GM13976 (cell line): ENCODE results near the gene SC5D.
A peak's percentile ranks its signal among the peaks of the same experiment; 100 is the strongest.

Experiments
- DNase-seq: peaks from one replicate; pipeline ENCODE4 v3.0.0; 2012; ENCODE audit warnings: low spot score
- CTCF ChIP-seq: IDR thresholded peaks from 2 replicates; pipeline ENCODE4 v1.5.1; 2012; ENCODE audit warnings: borderline replicate concordance, mild to moderate bottlenecking; ENCODE audit not compliant: insufficient read depth; ENCODE audit errors: extremely low read depth, missing control alignments, control extremely low read depth
- in situ Hi-C: fragments of 300-500 bp; cut with MboI; formaldehyde crosslinking; loops from one replicate; pipeline ENCODE4 v1.12.0; 2022; ENCODE audit warnings: low sequenced_read_pairs, mixed read lengths, inconsistent platforms; ENCODE audit not compliant: unreplicated experiment

SC5D gene

GRCh38 chr11:121282886-121283502 is 9.6 kb upstream of the SC5D start:
- in situ Hi-C loops = no loop called here
- peak; percentile 25 for DNase-seq
- no peak for TF ChIP-seq CTCF

GRCh38 chr11:121291319-121291718 is 1.3 kb upstream of the SC5D start:
- in situ Hi-C loops = no loop called here
- DNase-seq = no peak
- no peak for TF ChIP-seq CTCF

GRCh38 chr11:121291896-121292494 is 576 bp upstream of the SC5D start:
- no peak for DNase-seq
- in situ Hi-C loops = no loop called here
- TF ChIP-seq CTCF = no peak

GRCh38 chr11:121293288-121293594 is 670 bp downstream of the SC5D start:
- TF ChIP-seq CTCF = no peak
- in situ Hi-C loops = no loop called here
- DNase-seq = no peak

- TF ChIP-seq CTCF = no peak
- in situ Hi-C loops = no loop called here
- no peak for DNase-seq
Measured at GRCh38 chr11:121295246-121296029, 2.9 kb downstream of the SC5D start.

- no peak for DNase-seq
- in situ Hi-C loops = no loop called here
- TF ChIP-seq CTCF = no peak
Measured at GRCh38 chr11:121297872-121298271, 5.3 kb downstream of the SC5D start.
